Heart right ventricle (tissue), 16 donors: ENCODE measurements around the gene DHX34. TPM values are rescaled to one million over a fixed set of nuclear protein-coding genes. Genes with fewer than 3 reads are reported as not detected.

Source experiments
- ATAC-seq, 8 donors: fragments of 200-7000 bp; cut with Tn5 transposase; one replicate each; pipeline ENCODE4 v1.9.1; 2020; ENCODE audit warnings: mild to moderate bottlenecking in 8 of 8, moderate library complexity in 8 of 8, moderate number of reproducible peaks in 1 of 8
- DNase-seq, 2 donors: peaks; one replicate each; pipeline ENCODE4 v3.0.0-alpha.2; 2020
- H3K27ac ChIP-seq, 10 donors: fragments of 200-600 bp; sonication (generic) in 2 of 10; one replicate each; pipeline versions ENCODE4 v1.5.0 to v1.8.0; 2020 to 2022; ENCODE audit warnings: mild to moderate bottlenecking in 3 of 10
- H3K27me3 ChIP-seq, 7 donors: fragments of 200-600 bp; one replicate each; pipeline ENCODE4 v1.8.0; 2021 to 2022; ENCODE audit warnings: mild to moderate bottlenecking in 2 of 7
- H3K36me3 ChIP-seq, 9 donors: fragments of 200-600 bp; sonication (generic) in 1 of 9; one replicate each; pipeline versions ENCODE4 v1.5.0 to v1.8.0; 2020 to 2022; ENCODE audit warnings: mild to moderate bottlenecking in 2 of 9
- H3K4me1 ChIP-seq, 9 donors: fragments of 200-600 bp; sonication (generic) in 1 of 9; one replicate each; pipeline versions ENCODE4 v1.5.0 to v1.8.0; 2020 to 2022; ENCODE audit warnings: mild to moderate bottlenecking in 4 of 9
- H3K4me3 ChIP-seq, 10 donors: fragments of 200-600 bp; sonication (generic) in 2 of 10; one replicate each; pipeline versions ENCODE4 v1.5.0 to v1.8.0; 2020 to 2022; ENCODE audit warnings: mild to moderate bottlenecking in 7 of 10, moderate library complexity in 2 of 10
- H3K9me3 ChIP-seq, 11 donors: fragments of 200-600 bp in 10 of 11; sonication (generic) in 2 of 11; one replicate each; pipeline versions ENCODE4 v1.5.0 to v1.8.0; 2013 to 2022; ENCODE audit warnings: mild to moderate bottlenecking in 2 of 11, control low read depth in 1 of 11, moderate library complexity in 1 of 11
- CTCF ChIP-seq, 9 donors: fragments of 200-600 bp; sonication (generic) in 2 of 9; IDR thresholded peaks; one replicate each; pipeline versions ENCODE4 v1.5.0 to v1.8.0; 2021 to 2022; ENCODE audit warnings: antibody characterized with exemption in 9 of 9, mild to moderate bottlenecking in 5 of 9, moderate library complexity in 1 of 9
- WGBS, 2 donors: extraction: QIAGEN DNeasy Blood & Tissue Kit; methylation state at CpG; one replicate each; pipeline ENCODE4 v1.1.7; 2013; ENCODE audit warnings: inconsistent platforms in 1 of 2; 5-methylcytosine and 5-hydroxymethylcytosine counted together
- intact Hi-C, 10 donors: fragments of 100-400 bp; cut with DNase I; formaldehyde crosslinking; loops; one replicate each; pipeline versions ENCODE4 v1.11.1 to v1.14.2; 2022
- polyA plus RNA-seq, 2 donors: library from polyadenylated mRNA; stranded (reverse); fragments of 200-250 nt; gene quantifications; one replicate each; pipeline ENCODE4 v1.2.3, GENCODE V29; 2013
- total RNA-seq, 10 donors: library from RNA; stranded (reverse); fragmentation: NEBNext Ultra II Directional in 3 of 10; extraction: Animal tissue kit (Norgen Biotek cat#: 25700) in 3 of 10; gene quantifications; one replicate each; pipeline versions ENCODE4 v1.2.1 to v1.2.4, GENCODE V29; 2021 to 2023
- donor health status: Arrhythmogenic right ventricular cardiomyopathy.
- donor health status: ischemic (EF 13 %, LVEDD 7.1; RV severe dilation, severe dysfunction).
- donor health status: healthy with polysubstance abuse.
- donor health status: DM: no; HTN: yes; CAD: no.
- donor health status: DM: no; HTN: no; CAD: no.
- donor health status: ischemic (EF 25% LVEDD 6.9; RV normal size, moderate dysfunction).
- donor health status: ischemic (EF 25% LVEDD 5.7; RV mildly dilated, moderate dysfunction).
- donor health status: healthy.
- donor health status: DM: yes; HTN: yes; CAD: no.
- donor health status: Ischemic cardiomyopathy.
- donor health status: ischemic (EF 35%, LVEDD 5.7; RV mildly dilated, moderate dysfunction).
- donor health status: nonischemic (EF 11% LVEDD 7.7; RV severe dilation, severe dysfunction).
- donor health status: DM: yes; HTN: yes; CAD: no.
- donor health status: PGD.
- donor health status: ischemic (EF 29% LVEDD 5.4; RV normal size, mild dysfunction).
- donor health status: nonischemic (EF 23%, LVEDD 6.1; RV moderate dilation, normal function).

Gene DHX34
- total and polyA plus RNA-seq, 12 donors: 4.4 to 11.7 (median 5.9) TPM

- Histone ChIP-seq H3K27me3 (peaks cover 0 to 9% (median 6%) of the 10 kb centered on the region in 7 donors), H3K27ac (peak within 1 kb of the TSS in 6 of 10 donors; percentile 24 to 95 (median 52)), H3K4me1 (peaks cover 0 to 41% (median 0%) of the 10 kb centered on the region in 9 donors), H3K36me3 (peaks cover 0 to 10% (median 0%) of the 10 kb centered on the region in 9 donors), H3K4me3 (peak within 1 kb of the TSS in 7 of 10 donors; percentile 14 to 60 (median 24)), H3K9me3 (no peaks in the 10 kb centered on the region)
- DNase-seq (peak; percentile 32 to 35), ATAC-seq (peak; percentile 55 to 81 (median 70))
- peak in 2 of 9 donors; percentile 5 to 17 for TF ChIP-seq CTCF (IDR thresholded peaks at IDR 0.05)
- intact Hi-C loops: no loop called here
- 42 to 47% methylated on average over 12 of the region's 12 CpGs for WGBS, 2 donors
Measured at GRCh38 chr19:47309608-47310007, 39.5 kb upstream of the DHX34 start, which contains the start of gene C5AR1. Gene C5AR1 (plus strand): TSS chr19:47309861. CDS start chr19:47309896, 35 bp downstream.

- Histone ChIP-seq H3K36me3 (peaks cover 0 to 10% (median 0%) of the 10 kb centered on the region in 9 donors), H3K27ac (peak overlapping the region in 6 of 10 donors; percentile 24 to 95 (median 52)), H3K27me3 (peaks cover 0 to 9% (median 6%) of the 10 kb centered on the region in 7 donors), H3K4me3 (peak overlapping the region in 7 of 10 donors; percentile 14 to 60 (median 24)), H3K9me3 (no peaks in the 10 kb centered on the region), H3K4me1 (peaks cover 0 to 44% (median 0%) of the 10 kb centered on the region in 9 donors)
- intact Hi-C loops: no loop called here
- ATAC-seq (no peak), DNase-seq (no peak)
- WGBS, 2 donors: 79 to 86% methylated on average over 2 of the region's 2 CpGs
- TF ChIP-seq CTCF (IDR thresholded peaks at IDR 0.05): no peak
Measured at GRCh38 chr19:47310323-47310722, 38.8 kb upstream of the DHX34 start.

GRCh38 chr19:47310819-47311218, 38.3 kb upstream of the DHX34 start:
- peak overlapping the region in 5 of 10 donors; percentile 39 to 95 (median 53) for H3K27ac ChIP-seq
- H3K4me3 ChIP-seq: peak overlapping the region in 7 of 10 donors; percentile 3 to 60 (median 24)
- H3K9me3 ChIP-seq: no peaks in the 10 kb centered on the region
- peaks cover 0 to 10% (median 0%) of the 10 kb centered on the region in 9 donors for H3K36me3 ChIP-seq
- WGBS, 2 donors: 11 to 21% methylated on average over 5 of the region's 5 CpGs
- DNase-seq (peak; percentile 29 to 42), ATAC-seq (peak in 4 of 8 donors; percentile 27 to 45 (median 34))
- no peak for TF ChIP-seq CTCF (IDR thresholded peaks at IDR 0.05)
- H3K4me1 ChIP-seq: peaks cover 0 to 46% (median 0%) of the 10 kb centered on the region in 9 donors
- intact Hi-C loops: no loop called here
- H3K27me3 ChIP-seq: peaks cover 0 to 9% (median 6%) of the 10 kb centered on the region in 7 donors

- 83 to 88% methylated on average over 5 of the region's 5 CpGs for WGBS, 2 donors
- no peak for ATAC-seq
- peak overlapping the region in 2 of 10 donors; percentile 76 to 95 for H3K27ac ChIP-seq
Measured at GRCh38 chr19:47312366-47313006, 36.6 kb upstream of the DHX34 start.

More at GRCh38 chr19:47312366-47313006, 36.6 kb upstream of the DHX34 start:
- DNase-seq: no peak
- Histone ChIP-seq H3K27me3 (peaks cover 0 to 9% (median 6%) of the 10 kb centered on the region in 7 donors), H3K36me3 (peaks cover 0 to 21% (median 0%) of the 10 kb centered on the region in 9 donors), H3K4me3 (peak overlapping the region in 3 of 10 donors; percentile 10 to 60 (median 15)), H3K9me3 (no peaks in the 10 kb centered on the region), H3K4me1 (peaks cover 0 to 57% (median 0%) of the 10 kb centered on the region in 9 donors)
- intact Hi-C loops: no loop called here
- TF ChIP-seq CTCF (IDR thresholded peaks at IDR 0.05): no peak
